ENCODE data around the gene ZAP70. TPM values are rescaled to one million over a fixed set of nuclear protein-coding genes. Genes with fewer than 3 reads are reported as not detected.

ZAP70 gene
- total and polyA plus RNA-seq, 2 donors (not counting 1 experiment from before 2014, with no cell fraction given), result 3.4 to 20.5 TPM

GRCh38 chr2:97693476-97693875 is 19.9 kb upstream of the ZAP70 start:
- no peak overlapping the region for H2AFZ ChIP-seq (ENCODE audit: insufficient read depth, low read depth, low read length, poor library complexity, severe bottlenecking)
- H3K9me3 Mint-ChIP-seq (ENCODE audit: insufficient read depth), result no peaks in the 10 kb centered on the region
- ChIA-PET POLR2A (no interaction called here), CTCF (no interaction called here)
- ATAC-seq (ENCODE audit: low read depth) (no peak), DNase-seq (no peak)
- no peak overlapping the region for H3K9ac ChIP-seq (ENCODE audit: low read length)
- no peaks in the 10 kb centered on the region for H3K27me3 ChIP-seq (replicated peaks in 1 of 4; ENCODE audit: control extremely low read depth in 1 of 4, control insufficient read depth in 3 of 4, insufficient read depth in 4 of 4, low read length in 3 of 4)
- no peak overlapping the region for H3K4me3 Mint-ChIP-seq
- H3K4me1 Mint-ChIP-seq, result peaks cover 8% of the 10 kb centered on the region
- peaks cover 0 to 3% of the 10 kb centered on the region in 2 donors for H3K4me1 ChIP-seq (ENCODE audit: control insufficient read depth in 2 of 2, insufficient read depth in 2 of 2, low read length in 2 of 2)
- H4K20me1 ChIP-seq (ENCODE audit: control insufficient read depth, insufficient read depth, low read length, poor library complexity, severe bottlenecking), result no peaks in the 10 kb centered on the region
- H3K27me3 Mint-ChIP-seq, result no peaks in the 10 kb centered on the region
- H3K36me3 ChIP-seq (replicated peaks in 1 of 2; ENCODE audit: control extremely low read depth in 1 of 2, control insufficient read depth in 1 of 2, extremely low read depth in 1 of 2, insufficient read depth in 2 of 2, low read length in 1 of 2), result no peaks in the 10 kb centered on the region
- H3K79me2 ChIP-seq (ENCODE audit: control insufficient read depth, insufficient read depth, low read length), result no peaks in the 10 kb centered on the region
- H3K4me3 ChIP-seq (ENCODE audit: control extremely low read depth in 1 of 5, extremely low read depth in 1 of 5, insufficient read depth in 1 of 5, low read depth in 2 of 5, low read length in 4 of 5), result no peak overlapping the region
- no peak overlapping the region for H3K27ac Mint-ChIP-seq
- H3K27ac ChIP-seq (ENCODE audit: low read length in 2 of 2), result no peak overlapping the region
- H3K9me3 ChIP-seq (ENCODE audit: control extremely low read depth in 1 of 3, control insufficient read depth in 2 of 3, insufficient read depth in 1 of 3, low read length in 2 of 3), result no peaks in the 10 kb centered on the region
- H3K4me2 ChIP-seq (replicated peaks; ENCODE audit: low read depth, low read length, poor library complexity, severe bottlenecking), result no peak overlapping the region
- TF ChIP-seq EZH2 (IDR thresholded peaks at IDR 0.05; ENCODE audit: borderline replicate concordance, insufficient read depth, low read depth, low read length, poor library complexity, severe bottlenecking), result no peak
- TF ChIP-seq CTCF (IDR thresholded peaks at IDR 0.05), result no peak
- intact Hi-C loops (cut with micrococcal nuclease), result no loop called here

GRCh38 chr2:97695744-97696143 is 17.6 kb upstream of the ZAP70 start:
- Mint-ChIP-seq H3K4me3 (no peak overlapping the region), H3K4me1 (peaks cover 8% of the 10 kb centered on the region), H3K27ac (no peak overlapping the region), H3K9me3 (ENCODE audit: insufficient read depth) (no peaks in the 10 kb centered on the region), H3K27me3 (no peaks in the 10 kb centered on the region)
- no peaks in the 10 kb centered on the region for H3K36me3 ChIP-seq (replicated peaks in 1 of 2; ENCODE audit: control extremely low read depth in 1 of 2, control insufficient read depth in 1 of 2, extremely low read depth in 1 of 2, insufficient read depth in 2 of 2, low read length in 1 of 2)
- no peaks in the 10 kb centered on the region for H3K27me3 ChIP-seq (replicated peaks in 1 of 4; ENCODE audit: control extremely low read depth in 1 of 4, control insufficient read depth in 3 of 4, insufficient read depth in 4 of 4, low read length in 3 of 4)
- H4K20me1 ChIP-seq (ENCODE audit: control insufficient read depth, insufficient read depth, low read length, poor library complexity, severe bottlenecking), result no peaks in the 10 kb centered on the region
- POLR2A ChIA-PET, result no interaction called here
- no peak overlapping the region for H2AFZ ChIP-seq (ENCODE audit: insufficient read depth, low read depth, low read length, poor library complexity, severe bottlenecking)
- DNase-seq (no peak), ATAC-seq (ENCODE audit: low read depth) (no peak)
- 100% methylated on average over 4 of the region's 5 CpGs for WGBS (ENCODE audit: insufficient coverage)
- no peak overlapping the region for H3K4me2 ChIP-seq (replicated peaks; ENCODE audit: low read depth, low read length, poor library complexity, severe bottlenecking)
- no peaks in the 10 kb centered on the region for H3K79me2 ChIP-seq (ENCODE audit: control insufficient read depth, insufficient read depth, low read length)
- TF ChIP-seq CTCF (IDR thresholded peaks at IDR 0.05) (no peak), EZH2 (IDR thresholded peaks at IDR 0.05; ENCODE audit: borderline replicate concordance, insufficient read depth, low read depth, low read length, poor library complexity, severe bottlenecking) (no peak)
- no peak overlapping the region for H3K4me3 ChIP-seq (ENCODE audit: control extremely low read depth in 1 of 5, extremely low read depth in 1 of 5, insufficient read depth in 1 of 5, low read depth in 2 of 5, low read length in 4 of 5)
- CTCF ChIA-PET, result interaction anchor here (0.8 to 7.1 kb wide), 8 partner anchors 9 to 105 kb away, joined by 3 to 164 read pairs (median 4); partner anchors contain the start of genes ACTR1B, ANKRD36B, C2orf92 and COX5B
- no peak overlapping the region for H3K27ac ChIP-seq (ENCODE audit: low read length in 2 of 2)
- intact Hi-C loops (cut with micrococcal nuclease), result no loop called here
- no peaks in the 10 kb centered on the region for H3K9me3 ChIP-seq (ENCODE audit: control extremely low read depth in 1 of 3, control insufficient read depth in 2 of 3, insufficient read depth in 1 of 3, low read length in 2 of 3)
- H3K4me1 ChIP-seq (ENCODE audit: control insufficient read depth in 2 of 2, insufficient read depth in 2 of 2, low read length in 2 of 2), result peaks cover 0 to 3% of the 10 kb centered on the region in 2 donors
- H3K9ac ChIP-seq (ENCODE audit: low read length), result no peak overlapping the region
